GM23338 (cell line): ENCODE results near the gene ITPRIPL1. TPM values are rescaled to one million over a fixed set of nuclear protein-coding genes. Genes with fewer than 3 reads are reported as not detected.

Experiments used
- ATAC-seq: fragments of 200-7000 bp; cut with Tn5 transposase; 3 replicates; pipeline ENCODE4 v1.9.1; 2020
- DNase-seq: peaks from one replicate; pipeline ENCODE4 v3.0.0-alpha.2; 2015; ENCODE audit warnings: low spot score
- H2AFZ ChIP-seq: fragments of 200-600 bp; sonication (generic); 2 replicates; pipeline ENCODE4 v1.8.0; 2016; ENCODE audit warnings: antibody characterized with exemption, mild to moderate bottlenecking, moderate library complexity
- H3F3A ChIP-seq: fragments of 200-600 bp; sonication (generic); replicated peaks from 2 replicates; pipeline ENCODE4 v1.8.0; 2017; ENCODE audit warnings: antibody characterized with exemption, mixed run types, low read depth
- H3K27ac ChIP-seq: fragments of 200-600 bp; sonication (generic); 2 replicates; pipeline ENCODE4 v1.6.1; 2016; ENCODE audit warnings: low read depth
- H3K27me3 ChIP-seq: fragments of 200-600 bp; sonication (generic); 2 replicates; pipeline ENCODE4 v1.8.0; 2016; ENCODE audit warnings: mild to moderate bottlenecking, mixed run types, moderate library complexity; ENCODE audit not compliant: insufficient read depth
- H3K36me3 ChIP-seq: fragments of 200-600 bp; sonication (generic); 2 replicates; pipeline ENCODE4 v1.8.0; 2016; ENCODE audit warnings: mild to moderate bottlenecking; ENCODE audit not compliant: insufficient read depth
- H3K4me1 ChIP-seq: fragments of 200-600 bp; sonication (generic); 2 replicates; pipeline ENCODE4 v1.8.0; 2016; ENCODE audit warnings: mild to moderate bottlenecking, moderate library complexity; ENCODE audit not compliant: insufficient read depth
- H3K4me2 ChIP-seq: fragments of 200-600 bp; sonication (generic); 2 replicates; pipeline ENCODE4 v1.7.1; 2017; ENCODE audit warnings: mixed run types
- H3K4me3 ChIP-seq: fragments of 200-600 bp; sonication (generic); 2 replicates; pipeline ENCODE4 v1.6.1; 2016; ENCODE audit warnings: mixed run types
- H3K79me2 ChIP-seq: fragments of 200-600 bp; sonication (generic); replicated peaks from 2 replicates; pipeline ENCODE4 v1.8.0; 2017; ENCODE audit warnings: mild to moderate bottlenecking; ENCODE audit not compliant: insufficient read depth
- H3K9me2 ChIP-seq: fragments of 200-600 bp; sonication (generic); 2 replicates; pipeline ENCODE4 v1.8.0; 2017; ENCODE audit not compliant: insufficient read depth
- H4K20me1 ChIP-seq: fragments of 200-600 bp; sonication (generic); replicated peaks from 2 replicates; pipeline ENCODE4 v1.8.0; 2017; ENCODE audit warnings: mild to moderate bottlenecking; ENCODE audit not compliant: insufficient read depth
- H3K27ac Mint-ChIP-seq: 2 replicates; pipeline ENCODE4 v1.8.0; 2020; ENCODE audit warnings: inconsistent platforms, mild to moderate bottlenecking, moderate library complexity, mixed read lengths
- H3K27me3 Mint-ChIP-seq: 3 replicates; pipeline ENCODE4 v1.8.0; 2022; ENCODE audit warnings: low read depth, mild to moderate bottlenecking, moderate library complexity, mixed read lengths, inconsistent platforms; ENCODE audit not compliant: insufficient read depth, poor library complexity
- H3K36me3 Mint-ChIP-seq: 3 replicates; pipeline ENCODE4 v1.8.0; 2021; ENCODE audit warnings: low read depth, mild to moderate bottlenecking, inconsistent platforms, moderate library complexity, mixed read lengths
- H3K4me1 Mint-ChIP-seq: 3 replicates; pipeline ENCODE4 v1.8.0; 2020; ENCODE audit warnings: mild to moderate bottlenecking, inconsistent platforms, mixed read lengths
- H3K4me3 Mint-ChIP-seq: 3 replicates; pipeline ENCODE4 v1.8.0; 2021; ENCODE audit warnings: moderate library complexity, mild to moderate bottlenecking, inconsistent platforms, mixed read lengths
- H3K9me3 Mint-ChIP-seq: 3 replicates; pipeline ENCODE4 v1.8.0; 2020; ENCODE audit warnings: moderate library complexity, mild to moderate bottlenecking, inconsistent platforms, mixed read lengths
- CREB1 ChIP-seq: fragments of 250-450 bp; sonication (Bioruptor Pico); IDR thresholded peaks from 2 replicates; pipeline ENCODE4 v1.5.0; 2020; ENCODE audit warnings: low read depth, mild to moderate bottlenecking, moderate library complexity
- EZH2 ChIP-seq: fragments of 200-600 bp; sonication (generic); IDR thresholded peaks from one replicate; pipeline ENCODE4 v1.8.0; 2017; ENCODE audit warnings: antibody characterized with exemption, mild to moderate bottlenecking, low read depth; ENCODE audit not compliant: unreplicated experiment
- JUNB ChIP-seq: IDR thresholded peaks from one replicate; pipeline ENCODE4 v1.6.1; 2016; ENCODE audit warnings: antibody characterized with exemption; ENCODE audit not compliant: unreplicated experiment
- NANOG ChIP-seq: IDR thresholded peaks from 2 replicates; pipeline ENCODE4 v1.6.1; 2016; ENCODE audit warnings: antibody characterized with exemption, borderline replicate concordance
- POLR2AphosphoS5 ChIP-seq: IDR thresholded peaks from 2 replicates; pipeline ENCODE4 v1.6.1; 2016; ENCODE audit warnings: antibody characterized with exemption, low read depth
- ZNF114 ChIP-seq: fragments of 250-450 bp; sonication (Bioruptor Pico); IDR thresholded peaks from 2 replicates; pipeline ENCODE4 v1.5.0; 2020; ENCODE audit warnings: mild to moderate bottlenecking, moderate library complexity
- ZNF331 ChIP-seq: fragments of 250-450 bp; sonication (Bioruptor Pico); IDR thresholded peaks from 2 replicates; pipeline ENCODE4 v1.5.0; 2020; ENCODE audit warnings: low read depth, mild to moderate bottlenecking, moderate library complexity
- polyA plus RNA-seq: library from polyadenylated mRNA; unstranded; fragments of >200 nt; fragmentation: Nextera tagmentation; extraction: Ambion mirVana; gene quantifications from 2 replicates; pipeline ENCODE4 v1.2.1, GENCODE V29; 2016
- total RNA-seq: library from RNA; depleted of rRNA; stranded (reverse); fragments of >200 nt; shearing (Covaris generic); gene quantifications from 2 replicates; pipeline ENCODE4 v1.2.3, GENCODE V29; 2014
- TF ChIP-seq, protein P1 (sequence below), 2 experiments: fragments of 200-600 bp in 1 of 2; sonication (generic) in 1 of 2; conservative IDR thresholded peaks; 2 replicates each; pipeline versions ENCODE4 v1.5.1 to v1.6.1; 2016 to 2017; ENCODE audit warnings: antibody characterized with exemption in 2 of 2, low read depth in 2 of 2, mild to moderate bottlenecking in 2 of 2, moderate library complexity in 1 of 2
- TF ChIP-seq, protein P2 (sequence below): IDR thresholded peaks from one replicate; pipeline ENCODE4 v1.6.1; 2018; ENCODE audit warnings: antibody characterized with exemption; ENCODE audit not compliant: unreplicated experiment
- TF ChIP-seq, protein P3 (sequence below): IDR thresholded peaks from 2 replicates; pipeline ENCODE4 v1.6.1; 2016; ENCODE audit warnings: antibody characterized with exemption

Gene ITPRIPL1
- total and polyA plus RNA-seq, 2 experiments from 2014 or later: 5.3 to 14.0 TPM

DNA sequence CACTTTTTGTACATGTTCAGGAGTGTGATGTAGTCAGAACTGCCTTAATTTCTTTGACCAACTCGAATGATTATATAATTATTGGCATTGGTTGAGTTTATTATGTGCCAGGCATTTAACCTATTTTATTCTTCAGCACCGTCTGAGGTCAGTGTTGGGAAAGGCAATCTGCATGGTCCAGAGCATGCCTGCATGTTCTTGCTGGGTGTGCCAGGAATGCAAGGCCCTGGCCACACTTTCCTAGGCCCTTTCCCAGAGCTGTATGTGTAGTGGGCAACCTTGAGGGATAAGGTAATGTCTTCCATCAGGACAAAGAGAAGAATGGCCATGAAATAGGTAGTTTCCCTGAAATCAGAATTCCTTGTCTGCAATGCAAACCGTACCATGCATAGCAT, 10.1 kb upstream of the ITPRIPL1 start:
- H3K9me2 ChIP-seq: no peaks in the 10 kb centered on the region
- H3K4me1 Mint-ChIP-seq: no peaks in the 10 kb centered on the region
- ATAC-seq (no peak), DNase-seq (no peak)
- peaks cover 13% of the 10 kb centered on the region for H3K27me3 Mint-ChIP-seq
- no peaks in the 10 kb centered on the region; the same call in 1 of the 2 replicates for H3K36me3 ChIP-seq
- no peak overlapping the region for H3K4me3 Mint-ChIP-seq
- H3K36me3 Mint-ChIP-seq: no peaks in the 10 kb centered on the region
- H3K4me2 ChIP-seq: no peak overlapping the region
- H3K27me3 ChIP-seq: peaks cover 15% of the 10 kb centered on the region
- no peaks in the 10 kb centered on the region for H3K4me1 ChIP-seq
- H3K4me3 ChIP-seq: no peak overlapping the region
- TF ChIP-seq ZNF114 (CRISPR knock-in tag) (no peak), NANOG (no peak), CREB1 (CRISPR knock-in tag) (no peak), EZH2 (no peak), ZNF331 (CRISPR knock-in tag) (no peak), JUNB (no peak), POLR2AphosphoS5 (no peak)
- TF ChIP-seq, protein P1, sequence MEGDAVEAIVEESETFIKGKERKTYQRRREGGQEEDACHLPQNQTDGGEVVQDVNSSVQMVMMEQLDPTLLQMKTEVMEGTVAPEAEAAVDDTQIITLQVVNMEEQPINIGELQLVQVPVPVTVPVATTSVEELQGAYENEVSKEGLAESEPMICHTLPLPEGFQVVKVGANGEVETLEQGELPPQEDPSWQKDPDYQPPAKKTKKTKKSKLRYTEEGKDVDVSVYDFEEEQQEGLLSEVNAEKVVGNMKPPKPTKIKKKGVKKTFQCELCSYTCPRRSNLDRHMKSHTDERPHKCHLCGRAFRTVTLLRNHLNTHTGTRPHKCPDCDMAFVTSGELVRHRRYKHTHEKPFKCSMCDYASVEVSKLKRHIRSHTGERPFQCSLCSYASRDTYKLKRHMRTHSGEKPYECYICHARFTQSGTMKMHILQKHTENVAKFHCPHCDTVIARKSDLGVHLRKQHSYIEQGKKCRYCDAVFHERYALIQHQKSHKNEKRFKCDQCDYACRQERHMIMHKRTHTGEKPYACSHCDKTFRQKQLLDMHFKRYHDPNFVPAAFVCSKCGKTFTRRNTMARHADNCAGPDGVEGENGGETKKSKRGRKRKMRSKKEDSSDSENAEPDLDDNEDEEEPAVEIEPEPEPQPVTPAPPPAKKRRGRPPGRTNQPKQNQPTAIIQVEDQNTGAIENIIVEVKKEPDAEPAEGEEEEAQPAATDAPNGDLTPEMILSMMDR (conservative IDR thresholded peaks at IDR 0.05; ENCODE audit: low read depth in 2 of 2): no peak
- TF ChIP-seq, protein P2, sequence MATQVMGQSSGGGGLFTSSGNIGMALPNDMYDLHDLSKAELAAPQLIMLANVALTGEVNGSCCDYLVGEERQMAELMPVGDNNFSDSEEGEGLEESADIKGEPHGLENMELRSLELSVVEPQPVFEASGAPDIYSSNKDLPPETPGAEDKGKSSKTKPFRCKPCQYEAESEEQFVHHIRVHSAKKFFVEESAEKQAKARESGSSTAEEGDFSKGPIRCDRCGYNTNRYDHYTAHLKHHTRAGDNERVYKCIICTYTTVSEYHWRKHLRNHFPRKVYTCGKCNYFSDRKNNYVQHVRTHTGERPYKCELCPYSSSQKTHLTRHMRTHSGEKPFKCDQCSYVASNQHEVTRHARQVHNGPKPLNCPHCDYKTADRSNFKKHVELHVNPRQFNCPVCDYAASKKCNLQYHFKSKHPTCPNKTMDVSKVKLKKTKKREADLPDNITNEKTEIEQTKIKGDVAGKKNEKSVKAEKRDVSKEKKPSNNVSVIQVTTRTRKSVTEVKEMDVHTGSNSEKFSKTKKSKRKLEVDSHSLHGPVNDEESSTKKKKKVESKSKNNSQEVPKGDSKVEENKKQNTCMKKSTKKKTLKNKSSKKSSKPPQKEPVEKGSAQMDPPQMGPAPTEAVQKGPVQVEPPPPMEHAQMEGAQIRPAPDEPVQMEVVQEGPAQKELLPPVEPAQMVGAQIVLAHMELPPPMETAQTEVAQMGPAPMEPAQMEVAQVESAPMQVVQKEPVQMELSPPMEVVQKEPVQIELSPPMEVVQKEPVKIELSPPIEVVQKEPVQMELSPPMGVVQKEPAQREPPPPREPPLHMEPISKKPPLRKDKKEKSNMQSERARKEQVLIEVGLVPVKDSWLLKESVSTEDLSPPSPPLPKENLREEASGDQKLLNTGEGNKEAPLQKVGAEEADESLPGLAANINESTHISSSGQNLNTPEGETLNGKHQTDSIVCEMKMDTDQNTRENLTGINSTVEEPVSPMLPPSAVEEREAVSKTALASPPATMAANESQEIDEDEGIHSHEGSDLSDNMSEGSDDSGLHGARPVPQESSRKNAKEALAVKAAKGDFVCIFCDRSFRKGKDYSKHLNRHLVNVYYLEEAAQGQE: no peak
- no peaks in the 10 kb centered on the region for H3K79me2 ChIP-seq
- no peak overlapping the region for H3K27ac Mint-ChIP-seq
- H2AFZ ChIP-seq: no peak overlapping the region
- H3K27ac ChIP-seq: no peak overlapping the region
- no peaks in the 10 kb centered on the region for H3K9me3 Mint-ChIP-seq
- no peaks in the 10 kb centered on the region for H4K20me1 ChIP-seq
- no peaks in the 10 kb centered on the region for H3F3A ChIP-seq

DNA sequence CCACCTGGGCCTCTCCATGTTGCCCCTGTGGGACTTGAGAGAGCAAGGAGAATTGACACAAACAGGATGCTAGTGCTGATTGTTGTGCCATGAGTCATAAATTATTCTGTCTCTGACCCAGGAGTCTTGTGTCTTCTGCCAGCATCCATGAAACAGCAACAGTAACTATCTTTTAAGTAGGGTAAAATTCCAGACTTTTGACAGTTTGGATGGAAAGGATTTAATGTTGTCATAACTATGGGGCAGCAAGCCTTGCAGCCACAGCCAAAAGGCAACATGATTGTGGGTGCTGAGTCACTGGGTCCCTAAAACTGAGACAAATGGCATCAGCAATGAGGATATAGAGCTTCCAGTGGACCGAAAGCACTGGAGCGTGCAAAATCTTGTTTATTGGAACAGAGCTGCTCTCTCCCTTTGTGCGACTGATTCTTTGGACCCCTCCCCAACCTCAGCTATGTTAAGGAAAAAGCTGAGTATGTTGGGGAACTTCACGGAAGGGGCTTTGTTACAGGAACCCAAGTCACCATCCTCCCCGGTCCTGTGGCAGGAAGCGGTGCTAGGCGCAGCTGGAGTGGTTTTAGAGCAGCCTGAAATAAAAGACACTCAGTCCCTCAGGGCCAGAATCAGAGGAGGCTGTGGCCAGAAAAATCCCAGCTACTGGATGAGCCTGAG, 9.6 kb upstream of the ITPRIPL1 start:
- DNase-seq (no peak), ATAC-seq (no peak)
- Histone ChIP-seq H3K4me2 (no peak overlapping the region), H2AFZ (no peak overlapping the region), H3K4me3 (no peak overlapping the region), H4K20me1 (no peaks in the 10 kb centered on the region), H3F3A (no peaks in the 10 kb centered on the region), H3K9me2 (no peaks in the 10 kb centered on the region), H3K79me2 (no peaks in the 10 kb centered on the region), H3K27me3 (peaks cover 20% of the 10 kb centered on the region), H3K36me3 (no peaks in the 10 kb centered on the region; the same call in 1 of the 2 replicates), H3K4me1 (no peaks in the 10 kb centered on the region), H3K27ac (no peak overlapping the region)
- no peaks in the 10 kb centered on the region for H3K9me3 Mint-ChIP-seq
- peaks cover 18% of the 10 kb centered on the region for H3K27me3 Mint-ChIP-seq
- H3K4me3 Mint-ChIP-seq: no peak overlapping the region
- no peaks in the 10 kb centered on the region for H3K36me3 Mint-ChIP-seq
- no peak overlapping the region for H3K27ac Mint-ChIP-seq
- TF ChIP-seq, protein P3, sequence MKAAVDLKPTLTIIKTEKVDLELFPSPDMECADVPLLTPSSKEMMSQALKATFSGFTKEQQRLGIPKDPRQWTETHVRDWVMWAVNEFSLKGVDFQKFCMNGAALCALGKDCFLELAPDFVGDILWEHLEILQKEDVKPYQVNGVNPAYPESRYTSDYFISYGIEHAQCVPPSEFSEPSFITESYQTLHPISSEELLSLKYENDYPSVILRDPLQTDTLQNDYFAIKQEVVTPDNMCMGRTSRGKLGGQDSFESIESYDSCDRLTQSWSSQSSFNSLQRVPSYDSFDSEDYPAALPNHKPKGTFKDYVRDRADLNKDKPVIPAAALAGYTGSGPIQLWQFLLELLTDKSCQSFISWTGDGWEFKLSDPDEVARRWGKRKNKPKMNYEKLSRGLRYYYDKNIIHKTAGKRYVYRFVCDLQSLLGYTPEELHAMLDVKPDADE: no peak
- TF ChIP-seq CREB1 (CRISPR knock-in tag) (no peak), ZNF331 (CRISPR knock-in tag) (no peak), ZNF114 (CRISPR knock-in tag) (no peak), JUNB (no peak)
- H3K4me1 Mint-ChIP-seq: peaks cover under 1% of the 10 kb centered on the region; the same call in 1 of the 3 replicates
